Ureter (tissue), 1 donor: ENCODE measurements around the gene HERC6. TPM values are rescaled to one million over a fixed set of nuclear protein-coding genes. Genes with fewer than 3 reads are reported as not detected.

Experiments used
- total RNA-seq: library from RNA; stranded (reverse); gene quantifications from one replicate; pipeline ENCODE4 v1.2.4, GENCODE V29; 2023
- donor health status: DM: yes; HTN: yes; CAD: no.

HERC6 gene
- total RNA-seq, 1 donor from 2014 or later = 10.1 TPM

Other genes with a start within 250 kb of the HERC6 start
- 6.3 TPM for gene ABCG2, start 220.2 kb upstream of the HERC6 start, total RNA-seq
- 14.2 TPM for gene PPM1K, start 94.3 kb upstream of the HERC6 start, total RNA-seq
- gene HERC5, start 78.3 kb downstream of the HERC6 start, total RNA-seq = 3.0 TPM
- gene PYURF, start 144.9 kb downstream of the HERC6 start, total RNA-seq = 67.0 TPM
- 34.6 TPM for gene HERC3, start 213.6 kb downstream of the HERC6 start, total RNA-seq